HEK293 (cell line): ENCODE data around the gene ZNF672.

Experiments used
- CTCF ChIA-PET: fragments of 350-600 bp; formaldehyde crosslinking; extraction: SDS; loops from one replicate; lab custom pipeline; 2021; ENCODE audit warnings: antibody characterized with exemption; lab: Yijun Ruan, JAX
- POLR2A ChIA-PET: fragments of 300-600 bp; formaldehyde crosslinking; extraction: SDS; loops from one replicate; lab custom pipeline; 2020; ENCODE audit warnings: antibody characterized with exemption, inconsistent platforms; lab: Yijun Ruan, JAX
- H3K27ac ChIP-seq: fragments of 200-500 bp; sonication (Bioruptor generic); 2 replicates; pipeline ENCODE4 v1.5.1; 2014; ENCODE audit warnings: low read depth, low read length, control low read depth, inconsistent platforms; ENCODE audit errors: extremely low read depth
- H3K36me3 ChIP-seq, 2 experiments: fragments of 200-500 bp in 1 of 2; sonication (Bioruptor generic) in 1 of 2; 1 replicate in 1 of 2; 2 replicates in 1 of 2; pipeline ENCODE4 v1.5.1; 2014 to 2017; ENCODE audit warnings: inconsistent platforms in 2 of 2, low read length in 2 of 2; ENCODE audit not compliant: control insufficient read depth in 2 of 2, insufficient read depth in 1 of 2
- H3K4me1 ChIP-seq: fragments of 200-500 bp; sonication (Bioruptor generic); 2 replicates; pipeline ENCODE4 v1.5.1; 2014; ENCODE audit warnings: mild to moderate bottlenecking, low read length, inconsistent platforms; ENCODE audit not compliant: control insufficient read depth, insufficient read depth
- H3K4me3 ChIP-seq: 2 replicates; pipeline ENCODE4 v1.5.1; 2011; ENCODE audit warnings: low read depth, mild to moderate bottlenecking, control low read depth, low read length, moderate library complexity
- H3K9me3 ChIP-seq: fragments of 200-500 bp; sonication (Bioruptor generic); 2 replicates; pipeline ENCODE4 v1.5.1; 2014; ENCODE audit warnings: low read depth, low read length, inconsistent platforms; ENCODE audit not compliant: control insufficient read depth, insufficient read depth
- GLI4 ChIP-seq: fragments of 450-650 bp; formaldehyde crosslinking; IDR thresholded peaks from 2 replicates; pipeline ENCODE4 v1.5.1; 2016; ENCODE audit warnings: missing biosample characterization, missing genetic modification characterization
- INSM2 ChIP-seq: fragments of 450-650 bp; formaldehyde crosslinking; IDR thresholded peaks from 2 replicates; pipeline ENCODE4 v1.5.1; 2016; ENCODE audit warnings: missing biosample characterization, missing genetic modification characterization
- KLF1 ChIP-seq: fragments of 450-650 bp; formaldehyde crosslinking; IDR thresholded peaks from 2 replicates; pipeline ENCODE4 v1.5.1; 2016; ENCODE audit warnings: missing biosample characterization, missing genetic modification characterization
- KLF16 ChIP-seq: fragments of 450-650 bp; formaldehyde crosslinking; IDR thresholded peaks from 2 replicates; pipeline ENCODE4 v1.5.1; 2017; ENCODE audit warnings: missing biosample characterization, missing genetic modification characterization
- MYNN ChIP-seq: fragments of 450-650 bp; formaldehyde crosslinking; IDR thresholded peaks from 2 replicates; pipeline ENCODE4 v1.5.1; 2016; ENCODE audit warnings: missing biosample characterization, missing genetic modification characterization, borderline replicate concordance
- YY2 ChIP-seq: fragments of 450-650 bp; formaldehyde crosslinking; IDR thresholded peaks from 2 replicates; pipeline ENCODE4 v1.5.1; 2016; ENCODE audit warnings: missing biosample characterization, missing genetic modification characterization
- ZBTB6 ChIP-seq: fragments of 450-650 bp; formaldehyde crosslinking; IDR thresholded peaks from 2 replicates; pipeline ENCODE4 v1.5.1; 2017; ENCODE audit warnings: missing biosample characterization, missing genetic modification characterization
- ZFHX2 ChIP-seq: fragments of 450-650 bp; formaldehyde crosslinking; conservative IDR thresholded peaks from 2 replicates; pipeline ENCODE4 v1.5.1; 2016; ENCODE audit warnings: missing biosample characterization, missing genetic modification characterization
- ZFP37 ChIP-seq: fragments of 450-650 bp; formaldehyde crosslinking; IDR thresholded peaks from 2 replicates; pipeline ENCODE4 v1.5.1; 2016; ENCODE audit warnings: missing biosample characterization, missing genetic modification characterization
- ZFP41 ChIP-seq: fragments of 450-650 bp; formaldehyde crosslinking; IDR thresholded peaks from 2 replicates; pipeline ENCODE4 v1.5.1; 2016; ENCODE audit warnings: missing biosample characterization, missing genetic modification characterization, borderline replicate concordance
- ZNF10 ChIP-seq: fragments of 450-650 bp; formaldehyde crosslinking; IDR thresholded peaks from 2 replicates; pipeline ENCODE4 v1.5.1; 2017; ENCODE audit warnings: missing biosample characterization, missing genetic modification characterization
- ZNF148 ChIP-seq: fragments of 450-650 bp; formaldehyde crosslinking; IDR thresholded peaks from 2 replicates; pipeline ENCODE4 v1.5.0; 2017; ENCODE audit warnings: missing biosample characterization, missing genetic modification characterization, borderline replicate concordance
- ZNF19 ChIP-seq: fragments of 450-650 bp; formaldehyde crosslinking; IDR thresholded peaks from 2 replicates; pipeline ENCODE4; 2016; ENCODE audit warnings: missing biosample characterization, missing genetic modification characterization, low read depth
- ZNF202 ChIP-seq: fragments of 450-650 bp; formaldehyde crosslinking; IDR thresholded peaks from 2 replicates; pipeline ENCODE4 v1.5.1; 2016; ENCODE audit warnings: missing biosample characterization, missing genetic modification characterization, borderline replicate concordance
- ZNF214 ChIP-seq: fragments of 450-650 bp; formaldehyde crosslinking; IDR thresholded peaks from 2 replicates; pipeline ENCODE4 v1.5.1; 2017; ENCODE audit warnings: missing biosample characterization, mild to moderate bottlenecking, missing genetic modification characterization, borderline replicate concordance
- ZNF280C ChIP-seq: fragments of 450-650 bp; formaldehyde crosslinking; IDR thresholded peaks from 2 replicates; pipeline ENCODE4 v1.5.1; 2016; ENCODE audit warnings: missing biosample characterization, missing genetic modification characterization
- ZNF302 ChIP-seq: fragments of 450-650 bp; formaldehyde crosslinking; IDR thresholded peaks from 2 replicates; pipeline ENCODE4 v1.5.1; 2016; ENCODE audit warnings: missing biosample characterization, missing genetic modification characterization, low read depth
- ZNF404 ChIP-seq: fragments of 450-650 bp; formaldehyde crosslinking; IDR thresholded peaks from 2 replicates; pipeline ENCODE4 v1.5.1; 2017; ENCODE audit warnings: missing biosample characterization, missing genetic modification characterization
- ZNF423 ChIP-seq: fragments of 450-650 bp; formaldehyde crosslinking; IDR thresholded peaks from 2 replicates; pipeline ENCODE4 v1.5.1; 2016; ENCODE audit warnings: missing biosample characterization, missing genetic modification characterization
- ZNF488 ChIP-seq: fragments of 450-650 bp; formaldehyde crosslinking; IDR thresholded peaks from 2 replicates; pipeline ENCODE4 v1.5.1; 2016; ENCODE audit warnings: missing biosample characterization, missing genetic modification characterization
- ZNF560 ChIP-seq: fragments of 450-650 bp; formaldehyde crosslinking; IDR thresholded peaks from 2 replicates; pipeline ENCODE4 v1.5.1; 2017; ENCODE audit warnings: missing biosample characterization, missing genetic modification characterization, borderline replicate concordance
- ZNF585B ChIP-seq: fragments of 450-650 bp; formaldehyde crosslinking; IDR thresholded peaks from 2 replicates; pipeline ENCODE4 v1.5.1; 2016; ENCODE audit warnings: missing biosample characterization, missing genetic modification characterization

The ZNF672 gene

GRCh38 chr1:248790456-248790855 lies 47.6 kb upstream of the ZNF672 start:
- Histone ChIP-seq H3K27ac (no peak overlapping the region), H3K36me3 (no peaks in the 10 kb centered on the region), H3K4me3 (no peak overlapping the region), H3K4me1 (no peaks in the 10 kb centered on the region), H3K9me3 (no peaks in the 10 kb centered on the region)
- ChIA-PET CTCF (no interaction called here), POLR2A (no interaction called here)
- no peak for TF ChIP-seq ZBTB6 (tag by site-specific recombination)
- no peak for TF ChIP-seq ZNF302
- TF ChIP-seq, all 188 proteins: peak for 0

- no peak for TF ChIP-seq KLF16 (tag by site-specific recombination)
- no peak for TF ChIP-seq INSM2
- TF ChIP-seq ZNF585B (tag by site-specific recombination), result no peak
- no peak for TF ChIP-seq ZNF10 (tag by site-specific recombination)
- no peak for TF ChIP-seq ZNF404
- TF ChIP-seq ZNF19, result no peak
- no peak for TF ChIP-seq ZNF560 (tag by site-specific recombination)
- no peak for TF ChIP-seq ZFP37 (tag by site-specific recombination)
- TF ChIP-seq ZNF280C (tag by site-specific recombination), result no peak
- TF ChIP-seq MYNN (tag by site-specific recombination), result no peak
- TF ChIP-seq ZNF214 (tag by site-specific recombination), result no peak
- TF ChIP-seq GLI4, result no peak
- no peak for TF ChIP-seq ZNF202 (tag by site-specific recombination)
- no peak for TF ChIP-seq YY2 (tag by site-specific recombination)
- TF ChIP-seq ZFHX2, result no peak
- TF ChIP-seq KLF1 (tag by site-specific recombination), result no peak
- no peak for TF ChIP-seq ZNF423 (tag by site-specific recombination)
- no peak for TF ChIP-seq ZFP41 (tag by site-specific recombination)
- no peak for TF ChIP-seq ZNF148 (tag by site-specific recombination)
- TF ChIP-seq ZNF488, result no peak
- Histone ChIP-seq H3K4me1 (no peaks in the 10 kb centered on the region), H3K36me3 (no peaks in the 10 kb centered on the region), H3K27ac (no peak overlapping the region), H3K4me3 (no peak overlapping the region), H3K9me3 (no peaks in the 10 kb centered on the region)
- CTCF ChIA-PET, result no interaction called here
- POLR2A ChIA-PET, result no interaction called here
These were observed 47.0 kb upstream of the ZNF672 start for GRCh38 chr1:248791010-248791409.
